Right lobe of liver (tissue), 6 donors: Measurements from ENCODE around the gene TOMM20. TPM values are rescaled to one million over a fixed set of nuclear protein-coding genes. Genes with fewer than 3 reads are reported as not detected.
A peak's percentile ranks its signal among the peaks of the same experiment; 100 is the strongest.

Experiments
- ATAC-seq, 4 donors: fragments of 200-7000 bp; cut with Tn5 transposase; one replicate each; pipeline ENCODE4 v1.9.1; 2020; ENCODE audit warnings: mild to moderate bottlenecking in 4 of 4, moderate library complexity in 4 of 4
- DNase-seq, 3 donors: peaks; one replicate each; pipeline ENCODE4 v3.0.0-alpha.2; 2020
- H3K27ac ChIP-seq, 3 donors: fragments of 200-600 bp; one replicate each; pipeline ENCODE4 v1.8.0; 2022
- H3K27me3 ChIP-seq, 2 donors: fragments of 200-600 bp; one replicate each; pipeline ENCODE4 v1.8.0; 2022
- H3K36me3 ChIP-seq, 4 donors: fragments of 200-600 bp; sonication (generic) in 1 of 4; one replicate each; pipeline versions ENCODE4 v1.5.1 to v1.8.0; 2017 to 2022; ENCODE audit warnings: control low read depth in 1 of 4
- H3K4me1 ChIP-seq, 4 donors: fragments of 200-600 bp; sonication (generic) in 1 of 4; one replicate each; pipeline versions ENCODE4 v1.5.1 to v1.8.0; 2017 to 2022; ENCODE audit warnings: control low read depth in 1 of 4
- H3K4me3 ChIP-seq, 3 donors: fragments of 200-600 bp; one replicate each; pipeline ENCODE4 v1.8.0; 2022
- H3K9me3 ChIP-seq, 4 donors: fragments of 200-600 bp; sonication (generic) in 1 of 4; one replicate each; pipeline versions ENCODE4 v1.5.1 to v1.8.0; 2017 to 2022; ENCODE audit warnings: control low read depth in 1 of 4
- CTCF ChIP-seq, 4 donors: fragments of 200-600 bp in 3 of 4; fragments of 450-650 bp in 1 of 4; IDR thresholded peaks; one replicate each; pipeline versions ENCODE4 v1.5.1 to v1.8.0; 2016 to 2022; ENCODE audit warnings: antibody characterized with exemption in 4 of 4, mild to moderate bottlenecking in 2 of 4
- POLR2A ChIP-seq: fragments of 450-650 bp; IDR thresholded peaks from one replicate; pipeline ENCODE4 v1.6.1; 2017; ENCODE audit warnings: antibody characterized with exemption, mild to moderate bottlenecking
- WGBS: methylation state at CpG from one replicate; pipeline ENCODE4 v1.1.6; 2018; ENCODE audit warnings: low coverage, low lambda C conversion rate; ENCODE audit not compliant: insufficient coverage; ENCODE audit errors: missing lambda C conversion rate; 5-methylcytosine and 5-hydroxymethylcytosine counted together
- intact Hi-C, 2 donors: fragments of 100-400 bp; cut with DNase I; formaldehyde crosslinking; loops; one replicate each; pipeline versions ENCODE4 v1.11.2 to v1.14.1; 2022
- total RNA-seq, 6 experiments: library from RNA; depleted of rRNA in 2 of 6; stranded (reverse); fragments of >200 nt in 2 of 6; fragmentation: NEBNext Ultra II Directional in 3 of 6; extraction: Animal tissue kit (Norgen Biotek cat#: 25700) in 3 of 6; gene quantifications; one replicate each; pipeline versions ENCODE4 v1.1.0 to v1.2.4, GENCODE V29; 2016 to 2023
- donor health status: DM: no; HTN: yes; CAD: no.
- donor health status: DM: no; HTN: no; CAD: no.
- donor health status: DM: no; HTN: no; CAD: no.
- donor health status: DM: no; HTN: yes; CAD: no.
- donor health status: DM: no; HTN: yes; CAD: no.

Gene TOMM20
- total RNA-seq, 6 experiments from 2014 or later: 33.0 to 59.2 (median 42.7) TPM

- intact Hi-C loops: no loop called here
Observed at GRCh38 chr1:235142991-235143390, 14.4 kb upstream of the TOMM20 start.

DNA sequence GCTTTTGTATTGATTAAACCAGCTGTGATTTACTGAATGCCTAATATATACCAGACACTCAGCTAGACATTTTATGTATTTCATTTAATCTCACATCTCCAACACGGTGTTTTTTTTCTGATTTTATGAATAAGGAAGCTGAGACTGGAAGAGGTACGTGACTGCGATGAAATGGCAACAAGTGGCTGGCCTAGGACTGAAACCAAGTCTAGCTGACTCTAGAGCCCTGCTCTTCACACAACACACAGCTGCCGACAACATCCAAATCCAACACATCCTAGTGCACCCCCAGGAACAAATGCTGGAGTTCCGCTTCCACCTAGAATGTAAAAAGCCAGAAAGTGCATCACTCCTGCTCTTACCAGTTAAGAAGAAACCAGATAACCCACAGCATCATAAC lies 10.7 kb upstream of the TOMM20 start:
- WGBS: 100% methylated on average over 4 of the region's 5 CpGs

More at GRCh38 chr1:235142991-235143390, 14.4 kb upstream of the TOMM20 start:
- no peak for DNase-seq
- Histone ChIP-seq H3K27ac (no peak overlapping the region), H3K36me3 (peaks cover 0 to 64% (median 19%) of the 10 kb centered on the region in 4 donors), H3K4me3 (no peak overlapping the region), H3K9me3 (no peaks in the 10 kb centered on the region), H3K27me3 (no peaks in the 10 kb centered on the region), H3K4me1 (no peaks in the 10 kb centered on the region)
- ATAC-seq: no peak
- WGBS: 79% methylated on average over 4 of the region's 4 CpGs
- TF ChIP-seq CTCF (IDR thresholded peaks at IDR 0.05) (no peak), POLR2A (no peak)

GRCh38 chr1:235138821-235139220 lies 10.2 kb upstream of the TOMM20 start:
- intact Hi-C loops: no loop called here
- no peak for TF ChIP-seq CTCF (IDR thresholded peaks at IDR 0.05)
- no peak for TF ChIP-seq POLR2A
- Histone ChIP-seq H3K4me3 (no peak overlapping the region), H3K27ac (no peak overlapping the region), H3K27me3 (no peaks in the 10 kb centered on the region), H3K36me3 (peaks cover 10 to 61% (median 22%) of the 10 kb centered on the region in 4 donors), H3K4me1 (no peaks in the 10 kb centered on the region), H3K9me3 (no peaks in the 10 kb centered on the region)
- WGBS: 48% methylated on average over 2 of the region's 2 CpGs
- DNase-seq (no peak), ATAC-seq (no peak)

More for the DNA sequence above, 10.7 kb upstream of the TOMM20 start:
- DNase-seq: no peak
- Histone ChIP-seq H3K9me3 (no peaks in the 10 kb centered on the region), H3K36me3 (peaks cover 9 to 60% (median 20%) of the 10 kb centered on the region in 4 donors), H3K27me3 (no peaks in the 10 kb centered on the region), H3K27ac (no peak overlapping the region), H3K4me1 (no peaks in the 10 kb centered on the region), H3K4me3 (no peak overlapping the region)
- no peak for ATAC-seq
- intact Hi-C loops: no loop called here
- TF ChIP-seq POLR2A: no peak
- no peak for TF ChIP-seq CTCF (IDR thresholded peaks at IDR 0.05)

- Histone ChIP-seq H3K27ac (no peak overlapping the region), H3K36me3 (peaks cover 10 to 44% (median 19%) of the 10 kb centered on the region in 4 donors), H3K27me3 (no peaks in the 10 kb centered on the region), H3K9me3 (no peaks in the 10 kb centered on the region), H3K4me3 (no peak overlapping the region), H3K4me1 (no peaks in the 10 kb centered on the region)
- 41% methylated on average over 4 of the region's 4 CpGs for whole genome bisulfite sequencing
- DNase-seq (no peak), ATAC-seq (peak; percentile 57 to 86 (median 69))
- intact Hi-C loops: no loop called here
- TF ChIP-seq CTCF (IDR thresholded peaks at IDR 0.05) (no peak), POLR2A (no peak)
Observed at GRCh38 chr1:235136111-235136510, 7.5 kb upstream of the TOMM20 start.

DNA sequence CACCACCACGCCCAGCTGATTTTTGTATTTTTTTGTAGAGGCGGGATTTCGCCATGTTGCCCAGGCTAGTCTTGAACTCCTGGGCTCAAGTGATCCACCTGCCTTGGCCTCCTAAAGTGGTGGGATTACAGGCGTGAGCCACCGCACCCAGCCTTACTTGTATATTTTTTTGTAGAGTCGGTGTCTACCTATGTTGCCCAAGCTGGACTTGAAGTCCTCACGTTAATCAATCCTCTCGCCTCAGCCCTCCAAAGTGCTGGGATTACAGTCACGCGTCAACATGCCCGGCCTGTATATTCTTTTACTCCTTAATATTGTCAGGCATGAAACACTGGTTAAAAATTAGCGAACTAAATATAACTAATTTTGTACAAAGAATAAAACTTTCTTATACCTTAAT lies 5.5 kb upstream of the TOMM20 start:
- 96% methylated on average over 11 of the region's 12 CpGs for WGBS
- no peak for TF ChIP-seq POLR2A
- no peak for TF ChIP-seq CTCF (IDR thresholded peaks at IDR 0.05)
- DNase-seq (no peak), ATAC-seq (no peak)
- Histone ChIP-seq H3K27me3 (no peaks in the 10 kb centered on the region), H3K4me1 (no peaks in the 10 kb centered on the region), H3K36me3 (peaks cover 10 to 37% (median 19%) of the 10 kb centered on the region in 4 donors), H3K9me3 (no peaks in the 10 kb centered on the region), H3K4me3 (no peak overlapping the region), H3K27ac (no peak overlapping the region)
- intact Hi-C loops: no loop called here
